Measurements from ENCODE around the gene PSME3IP1.
"Not testable (repeated sequence)": the region's sequence is repeated elsewhere in the genome, so short reads cannot be mapped to it uniquely, and the experiment has no call there.

Gene PSME3IP1

GRCh38 chr16:57190136-57190535, 4.3 kb upstream of the PSME3IP1 start:
- H3K4me3 ChIP-seq (ENCODE audit: low read depth, low read length): no peak overlapping the region
- DNase-seq (ENCODE audit: low read depth): no peak
- no peak for TF ChIP-seq CTCF (conservative IDR thresholded peaks at IDR 0.05; ENCODE audit: low read depth, low read length)

- not testable (repeated sequence) for H3K4me3 ChIP-seq (ENCODE audit: low read depth, low read length); DNase-seq (ENCODE audit: low read depth)
Measured at GRCh38 chr16:57189527-57189926, 3.7 kb upstream of the PSME3IP1 start.

- H3K4me3 ChIP-seq (ENCODE audit: low read depth, low read length): no peak overlapping the region
- DNase-seq (ENCODE audit: low read depth): no peak
- TF ChIP-seq CTCF (conservative IDR thresholded peaks at IDR 0.05; ENCODE audit: low read depth, low read length): no peak
Measured at GRCh38 chr16:57188711-57189002, 2.8 kb upstream of the PSME3IP1 start.

- H3K4me3 ChIP-seq (ENCODE audit: low read depth, low read length): peak overlapping the region; percentile 95
Measured at GRCh38 chr16:57187902-57188710, 2.3 kb upstream of the PSME3IP1 start.

GRCh38 chr16:57186872-57187854, 1.3 kb upstream of the PSME3IP1 start:
- no peak for TF ChIP-seq CTCF (conservative IDR thresholded peaks at IDR 0.05; ENCODE audit: low read depth, low read length)
- peak overlapping the region; percentile 95 for H3K4me3 ChIP-seq (ENCODE audit: low read depth, low read length)
- DNase-seq (ENCODE audit: low read depth): no peak

More at GRCh38 chr16:57187902-57188710, 2.3 kb upstream of the PSME3IP1 start:
- DNase-seq (ENCODE audit: low read depth): not testable (repeated sequence)

GRCh38 chr16:57185446-57185944, 344 bp downstream of the PSME3IP1 start:
- peak; percentile 64 for DNase-seq (ENCODE audit: low read depth)
- peak overlapping the region; percentile 96 for H3K4me3 ChIP-seq (ENCODE audit: low read depth, low read length)
- TF ChIP-seq CTCF (conservative IDR thresholded peaks at IDR 0.05; ENCODE audit: low read depth, low read length): no peak

- DNase-seq (ENCODE audit: low read depth): no peak
- TF ChIP-seq CTCF (conservative IDR thresholded peaks at IDR 0.05; ENCODE audit: low read depth, low read length): no peak
- H3K4me3 ChIP-seq (ENCODE audit: low read depth, low read length): peak overlapping the region; percentile 96
Measured at GRCh38 chr16:57184887-57185445, 873 bp downstream of the PSME3IP1 start.

Measured in choroid plexus epithelial cell (primary cell).